Kidney (tissue), 14 donors: ENCODE data around the gene RNU2-63P. TPM values are rescaled to one million over a fixed set of nuclear protein-coding genes. Genes with fewer than 3 reads are reported as not detected.

ENCODE experiments used
- DNase-seq, 5 donors: peaks; one replicate each; pipeline ENCODE4 v3.0.0-alpha.2; 2013 to 2020
- FAIRE-seq: peaks from 2 replicates; lab custom pipeline; 2012; peaks lifted over from hg19 to GRCh38; lab: Jason Lieb, UNC
- H3K27ac ChIP-seq, 2 donors: one replicate each; pipeline ENCODE4 v1.7.0; 2013; ENCODE audit warnings: low read depth in 2 of 2, low read length in 2 of 2, inconsistent platforms in 1 of 2
- H3K27me3 ChIP-seq: one replicate; pipeline ENCODE4 v1.7.1; 2013; ENCODE audit warnings: low read length, inconsistent platforms; ENCODE audit not compliant: control insufficient read depth, insufficient read depth
- H3K36me3 ChIP-seq, 3 donors: one replicate each; pipeline versions ENCODE4 v1.7.0 to v1.7.1; 2013; ENCODE audit warnings: low read length in 3 of 3, control low read depth in 1 of 3, inconsistent platforms in 1 of 3; ENCODE audit not compliant: insufficient read depth in 3 of 3, control insufficient read depth in 2 of 3
- H3K4me1 ChIP-seq, 3 donors: one replicate each; pipeline versions ENCODE4 v1.7.0 to v1.7.1; 2013; ENCODE audit warnings: low read length in 3 of 3, inconsistent platforms in 1 of 3, low read depth in 1 of 3; ENCODE audit not compliant: control insufficient read depth in 2 of 3, insufficient read depth in 2 of 3
- H3K4me3 ChIP-seq, 3 donors: one replicate each; pipeline versions ENCODE4 v1.7.0 to v1.8.1; 2013; ENCODE audit warnings: low read length in 3 of 3, control low read depth in 1 of 3, inconsistent platforms in 1 of 3
- H3K9ac ChIP-seq, 3 donors: one replicate each; pipeline versions ENCODE4 v1.7.0 to v1.7.1; 2013; ENCODE audit warnings: low read length in 3 of 3, control low read depth in 1 of 3, inconsistent platforms in 1 of 3
- H3K9me3 ChIP-seq, 3 donors: one replicate each; pipeline versions ENCODE4 v1.7.0 to v1.7.1; 2013; ENCODE audit warnings: low read length in 3 of 3, control low read depth in 1 of 3, inconsistent platforms in 1 of 3; ENCODE audit not compliant: control insufficient read depth in 2 of 3, insufficient read depth in 1 of 3
- intact Hi-C: fragments of 100-400 bp; cut with DNase I; formaldehyde crosslinking; loops from one replicate; pipeline ENCODE4 v1.11.1; 2022
- polyA plus RNA-seq: library from polyadenylated mRNA; stranded (reverse); fragments of 350-450 nt; fragmentation: Illumina TruSeq; extraction: RNeasy Lipid Tissue Mini Kit (QIAGEN cat#74804); gene quantifications from one replicate; pipeline ENCODE4 v1.2.3, GENCODE V29; 2014; ENCODE audit warnings: low read depth, low replicate concordance; ENCODE audit not compliant: insufficient read depth
- total RNA-seq: library from RNA; stranded (reverse); fragmentation: NEBNext Ultra II Directional; extraction: Animal tissue kit (Norgen Biotek cat#: 25700); gene quantifications from one replicate; pipeline ENCODE4 v1.2.1, GENCODE V29; 2021
- TF ChIP-seq, protein P1 (sequence below): IDR thresholded peaks from 3 replicates; pipeline ENCODE4 v1.5.1; 2012; ENCODE audit warnings: mild to moderate bottlenecking, moderate library complexity, borderline replicate concordance; ENCODE audit not compliant: insufficient read depth; ENCODE audit errors: extremely low read depth
- donor health status: control.
- donor health status: control.
- donor health status: control.
- donor health status: control.
- donor health status: control.
- donor health status: DM: yes; HTN: yes; CAD: no.
- donor health status: Normal renal cell carcinoma (clear cell type).

RNU2-63P gene
- total and polyA plus RNA-seq, 2 donors from 2014 or later, result 2.4 TPM; not detected in 1

DNA sequence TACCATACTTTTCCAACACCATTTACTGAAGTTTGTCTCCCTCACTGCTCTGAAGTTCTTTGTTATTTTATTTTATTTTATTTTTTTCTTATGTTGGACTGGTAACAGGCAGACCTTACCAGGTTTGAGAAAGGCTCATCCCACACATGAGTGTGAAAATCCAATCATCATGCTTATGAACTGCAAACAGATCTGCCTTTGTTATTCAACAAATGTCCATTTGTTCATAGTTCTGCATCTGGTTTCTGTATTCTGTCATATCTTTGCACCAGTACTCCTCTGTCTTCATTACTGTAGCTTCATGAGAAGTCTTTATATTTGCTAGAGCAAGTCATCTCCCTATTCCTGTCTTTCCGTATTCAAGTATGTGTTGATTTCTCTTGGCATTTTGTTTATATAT, 5.3 kb downstream of the RNU2-63P start:
- Histone ChIP-seq H3K36me3 (no peaks in the 10 kb centered on the region), H3K9ac (no peak overlapping the region), H3K9me3 (no peaks in the 10 kb centered on the region), H3K4me3 (no peak overlapping the region), H3K4me1 (no peaks in the 10 kb centered on the region), H3K27me3 (no peaks in the 10 kb centered on the region), H3K27ac (no peak overlapping the region)
- intact Hi-C loops, result no loop called here
- DNase-seq, result no peak
- TF ChIP-seq, protein P1, sequence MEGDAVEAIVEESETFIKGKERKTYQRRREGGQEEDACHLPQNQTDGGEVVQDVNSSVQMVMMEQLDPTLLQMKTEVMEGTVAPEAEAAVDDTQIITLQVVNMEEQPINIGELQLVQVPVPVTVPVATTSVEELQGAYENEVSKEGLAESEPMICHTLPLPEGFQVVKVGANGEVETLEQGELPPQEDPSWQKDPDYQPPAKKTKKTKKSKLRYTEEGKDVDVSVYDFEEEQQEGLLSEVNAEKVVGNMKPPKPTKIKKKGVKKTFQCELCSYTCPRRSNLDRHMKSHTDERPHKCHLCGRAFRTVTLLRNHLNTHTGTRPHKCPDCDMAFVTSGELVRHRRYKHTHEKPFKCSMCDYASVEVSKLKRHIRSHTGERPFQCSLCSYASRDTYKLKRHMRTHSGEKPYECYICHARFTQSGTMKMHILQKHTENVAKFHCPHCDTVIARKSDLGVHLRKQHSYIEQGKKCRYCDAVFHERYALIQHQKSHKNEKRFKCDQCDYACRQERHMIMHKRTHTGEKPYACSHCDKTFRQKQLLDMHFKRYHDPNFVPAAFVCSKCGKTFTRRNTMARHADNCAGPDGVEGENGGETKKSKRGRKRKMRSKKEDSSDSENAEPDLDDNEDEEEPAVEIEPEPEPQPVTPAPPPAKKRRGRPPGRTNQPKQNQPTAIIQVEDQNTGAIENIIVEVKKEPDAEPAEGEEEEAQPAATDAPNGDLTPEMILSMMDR, result no peak
- FAIRE-seq, result no peak

DNA sequence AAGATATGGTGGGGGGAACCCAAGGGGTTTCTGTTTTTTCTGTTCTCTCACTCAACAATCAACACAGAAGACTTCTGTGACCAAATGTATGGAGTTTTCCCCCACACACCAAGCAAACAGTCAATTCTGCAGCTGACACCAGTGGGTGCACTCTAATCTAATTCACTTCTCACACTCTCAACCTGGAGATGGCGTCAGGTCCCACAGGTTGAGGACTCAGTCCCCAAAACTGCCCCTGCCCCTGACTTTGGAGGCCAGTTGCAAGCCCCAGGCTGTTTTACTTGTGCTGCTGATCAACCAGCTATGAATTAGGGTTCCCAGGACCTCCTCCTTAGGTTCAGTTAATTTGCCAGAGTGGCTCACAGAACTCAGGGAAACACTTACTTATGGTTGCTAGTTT, 6.2 kb downstream of the RNU2-63P start:
- H3K9me3 ChIP-seq, result no peaks in the 10 kb centered on the region
- H3K27ac ChIP-seq, result no peak overlapping the region
- TF ChIP-seq, protein P1, result no peak
- H3K9ac ChIP-seq, result no peak overlapping the region
- no peaks in the 10 kb centered on the region for H3K27me3 ChIP-seq
- DNase-seq, result no peak
- no peak for FAIRE-seq
- no peaks in the 10 kb centered on the region for H3K4me1 ChIP-seq
- no peaks in the 10 kb centered on the region for H3K36me3 ChIP-seq
- no peak overlapping the region for H3K4me3 ChIP-seq
- intact Hi-C loops, result no loop called here

DNA sequence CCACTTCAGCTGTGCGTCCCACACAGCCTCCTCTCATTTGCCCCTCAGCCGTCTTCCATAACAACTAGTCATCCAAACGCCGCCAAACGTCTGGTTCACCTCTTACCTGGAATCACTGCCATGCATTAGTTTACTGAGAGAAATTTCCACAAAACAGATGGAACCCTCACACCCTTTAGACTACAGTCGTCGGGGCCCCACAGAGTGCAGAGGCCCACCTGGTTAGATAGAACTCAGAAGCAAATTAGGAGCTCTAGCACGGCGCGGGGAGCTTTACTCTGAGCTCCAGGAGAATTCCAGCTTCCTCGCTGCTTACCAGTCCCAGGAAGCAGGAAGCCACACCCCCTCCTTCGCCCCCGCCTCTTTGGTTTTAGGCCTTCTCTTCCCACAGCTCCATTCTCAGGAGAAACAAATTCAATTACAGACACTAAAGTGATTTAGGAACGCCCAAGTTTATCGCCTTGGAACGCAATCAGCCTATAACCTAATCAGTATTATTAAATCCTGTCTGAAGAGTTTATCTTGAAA, 9.4 kb downstream of the RNU2-63P start:
- DNase-seq (no peak), FAIRE-seq (no peak)
- Histone ChIP-seq H3K27me3 (no peaks in the 10 kb centered on the region), H3K9me3 (no peaks in the 10 kb centered on the region), H3K9ac (no peak overlapping the region), H3K36me3 (no peaks in the 10 kb centered on the region), H3K4me3 (no peak overlapping the region), H3K4me1 (no peaks in the 10 kb centered on the region), H3K27ac (no peak overlapping the region)
- intact Hi-C loops, result no loop called here
- TF ChIP-seq, protein P1, result no peak

DNA sequence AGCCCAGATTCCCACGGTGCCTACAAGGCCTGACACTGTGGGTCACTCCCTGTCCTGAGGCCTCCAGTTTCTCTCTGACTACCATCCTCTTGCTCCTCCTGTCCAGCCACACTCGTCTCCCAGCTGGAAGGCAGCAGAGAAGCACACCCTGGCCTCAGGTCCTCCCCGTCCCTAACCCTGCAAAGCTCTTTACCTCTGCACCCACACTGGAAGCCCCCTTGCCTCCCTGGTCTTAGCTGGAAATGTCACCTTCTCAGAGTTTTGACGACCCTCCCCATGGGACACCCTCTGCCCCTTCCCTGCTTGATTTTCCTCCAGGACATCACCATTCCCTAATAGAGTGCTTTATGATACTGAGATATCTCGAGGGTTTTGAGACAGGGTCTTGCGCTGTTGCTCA, 10.6 kb downstream of the RNU2-63P start:
- intact Hi-C loops, result no loop called here
- Histone ChIP-seq H3K9me3 (no peaks in the 10 kb centered on the region), H3K9ac (no peak overlapping the region), H3K4me3 (no peak overlapping the region), H3K27me3 (no peaks in the 10 kb centered on the region), H3K36me3 (no peaks in the 10 kb centered on the region), H3K4me1 (no peaks in the 10 kb centered on the region), H3K27ac (no peak overlapping the region)
- TF ChIP-seq, protein P1, result no peak
- no peak for FAIRE-seq
- no peak for DNase-seq
